Measurements from ENCODE around the gene NFIA.

The NFIA gene

DNA sequence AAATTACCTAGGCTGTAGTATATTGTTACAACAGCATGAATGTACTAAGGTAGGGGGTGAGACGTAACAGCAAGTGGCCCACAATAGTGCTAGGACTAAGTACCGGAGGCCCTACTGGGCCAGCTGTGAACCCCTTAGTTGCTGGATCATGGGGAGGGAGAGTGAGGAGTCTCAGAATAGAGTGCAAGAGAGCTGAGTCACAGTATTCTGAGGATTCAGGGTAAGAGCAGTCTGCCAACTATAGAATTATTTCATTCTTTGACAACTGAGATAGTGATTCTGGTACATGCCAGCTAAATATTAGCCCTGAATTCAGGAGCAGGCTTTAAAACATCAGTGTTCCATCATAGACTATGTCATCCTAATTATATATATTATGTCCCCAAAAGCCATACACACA lies 423.9 kb downstream of the NFIA start:
- Histone ChIP-seq H3K9ac (ENCODE audit: low read depth, low read length, poor library complexity) (no peak overlapping the region), H3K27me3 (ENCODE audit: control insufficient read depth in 3 of 3, insufficient read depth in 3 of 3, low read depth in 1 of 3, low read length in 3 of 3) (no peaks in the 10 kb centered on the region), H3K36me3 (replicated peaks in 1 of 2; ENCODE audit: control insufficient read depth in 2 of 2, insufficient read depth in 2 of 2, low read length in 2 of 2) (no peaks in the 10 kb centered on the region), H3K4me1 (ENCODE audit: control insufficient read depth in 2 of 2, insufficient read depth in 1 of 2, low read depth in 1 of 2, low read length in 2 of 2) (peaks cover 0 to 4% of the 10 kb centered on the region in 2 donors), H3K27ac (replicated peaks; ENCODE audit: low read length) (no peak overlapping the region), H3K4me3 (ENCODE audit: low read length in 2 of 2) (no peak overlapping the region), H2AK5ac (ENCODE audit: low read depth, low read length) (no peak overlapping the region), H3K14ac (ENCODE audit: low read length) (no peak overlapping the region), H3K79me1 (ENCODE audit: low read depth, low read length) (no peaks in the 10 kb centered on the region), H3K4ac (ENCODE audit: low read length) (no peak overlapping the region), H2BK15ac (ENCODE audit: low read length) (no peak overlapping the region), H2BK12ac (ENCODE audit: low read length) (no peak overlapping the region), H3K4me2 (ENCODE audit: insufficient read depth, low read length, poor library complexity, severe bottlenecking) (no peak overlapping the region), H2BK5ac (ENCODE audit: low read length) (no peak overlapping the region), H3K9me3 (replicated peaks in 1 of 2; ENCODE audit: control insufficient read depth in 2 of 2, insufficient read depth in 1 of 2, low read depth in 1 of 2, low read length in 2 of 2) (peaks cover 0 to 3% of the 10 kb centered on the region in 2 donors), H2BK120ac (ENCODE audit: low read depth, low read length) (no peak overlapping the region), H4K8ac (ENCODE audit: low read depth, low read length) (no peak overlapping the region), H3K18ac (ENCODE audit: low read length) (no peak overlapping the region), H3K23ac (ENCODE audit: low read depth, low read length, poor library complexity) (no peak overlapping the region), H4K91ac (ENCODE audit: low read depth, low read length, poor library complexity) (no peak overlapping the region), H2AFZ (ENCODE audit: low read length) (no peak overlapping the region)
- no peak for DNase-seq (ENCODE audit: low spot score)
- no CpG with 5 or more reads among the region's 2 CpGs for WGBS, 2 donors (ENCODE audit: extremely low coverage in 2 of 2, insufficient read length in 2 of 2, insufficient replicate concordance in 1 of 2)

DNA sequence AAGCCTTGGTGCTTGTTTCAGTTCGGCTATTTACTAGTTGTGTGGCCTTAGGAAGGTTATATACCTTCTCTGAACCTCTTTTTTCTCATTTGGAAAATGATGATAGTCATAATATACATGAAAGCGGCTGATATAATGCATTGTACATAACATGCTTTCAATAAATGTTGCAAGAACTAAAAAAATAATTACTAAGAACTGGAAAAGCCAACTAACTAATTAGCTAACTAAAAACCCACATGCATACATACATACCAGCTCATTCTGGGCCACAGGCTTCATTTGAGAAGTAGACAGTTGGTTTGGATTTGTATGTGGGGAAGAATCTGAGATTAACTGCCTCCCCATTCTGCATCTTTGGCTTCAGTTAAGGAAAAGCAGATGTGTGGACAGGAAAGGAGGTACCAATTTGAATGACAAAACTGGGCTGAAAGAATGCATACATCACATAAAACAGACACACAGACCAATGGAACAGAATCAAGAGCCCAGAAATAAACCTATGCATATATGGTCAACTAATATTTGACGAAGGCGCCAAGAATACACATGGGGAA lies 424.7 kb downstream of the NFIA start:
- no peak overlapping the region for H2BK15ac ChIP-seq (ENCODE audit: low read length)
- H2AFZ ChIP-seq (ENCODE audit: low read length): no peak overlapping the region
- H3K4me3 ChIP-seq (ENCODE audit: low read length in 2 of 2): no peak overlapping the region
- no peak overlapping the region for H3K4ac ChIP-seq (ENCODE audit: low read length)
- no peak overlapping the region for H2BK5ac ChIP-seq (ENCODE audit: low read length)
- no peak overlapping the region for H3K27ac ChIP-seq (replicated peaks; ENCODE audit: low read length)
- H3K9ac ChIP-seq (ENCODE audit: low read depth, low read length, poor library complexity): no peak overlapping the region
- no peak overlapping the region for H4K91ac ChIP-seq (ENCODE audit: low read depth, low read length, poor library complexity)
- no peak overlapping the region for H3K14ac ChIP-seq (ENCODE audit: low read length)
- no peak overlapping the region for H3K23ac ChIP-seq (ENCODE audit: low read depth, low read length, poor library complexity)
- no peak overlapping the region for H3K18ac ChIP-seq (ENCODE audit: low read length)
- H2BK120ac ChIP-seq (ENCODE audit: low read depth, low read length): no peak overlapping the region
- H3K36me3 ChIP-seq (replicated peaks in 1 of 2; ENCODE audit: control insufficient read depth in 2 of 2, insufficient read depth in 2 of 2, low read length in 2 of 2): no peaks in the 10 kb centered on the region
- H3K79me1 ChIP-seq (ENCODE audit: low read depth, low read length): no peaks in the 10 kb centered on the region
- DNase-seq (ENCODE audit: low spot score): no peak
- H2BK12ac ChIP-seq (ENCODE audit: low read length): no peak overlapping the region
- peaks cover 0 to 2% of the 10 kb centered on the region in 2 donors for H3K4me1 ChIP-seq (ENCODE audit: control insufficient read depth in 2 of 2, insufficient read depth in 1 of 2, low read depth in 1 of 2, low read length in 2 of 2)
- H3K4me2 ChIP-seq (ENCODE audit: insufficient read depth, low read length, poor library complexity, severe bottlenecking): no peak overlapping the region
- H3K27me3 ChIP-seq (ENCODE audit: control insufficient read depth in 3 of 3, insufficient read depth in 3 of 3, low read depth in 1 of 3, low read length in 3 of 3): no peaks in the 10 kb centered on the region
- no CpG with 5 or more reads among the region's 4 CpGs for WGBS, 2 donors (ENCODE audit: extremely low coverage in 2 of 2, insufficient read length in 2 of 2, insufficient replicate concordance in 1 of 2)
- H2AK5ac ChIP-seq (ENCODE audit: low read depth, low read length): no peak overlapping the region
- no peak overlapping the region for H4K8ac ChIP-seq (ENCODE audit: low read depth, low read length)
- H3K9me3 ChIP-seq (replicated peaks in 1 of 2; ENCODE audit: control insufficient read depth in 2 of 2, insufficient read depth in 1 of 2, low read depth in 1 of 2, low read length in 2 of 2): peaks cover 0 to 3% of the 10 kb centered on the region in 2 donors
